Measurements from ENCODE around the gene RALGPS1. TPM values are rescaled to one million over a fixed set of nuclear protein-coding genes. Genes with fewer than 3 reads are reported as not detected.

RALGPS1 gene
- total RNA-seq, 1 experiment from 2014 or later = 28.5 TPM

- Mint-ChIP-seq H3K36me3 (no peaks in the 10 kb centered on the region), H3K4me1 (peaks cover 10% of the 10 kb centered on the region), H3K27me3 (ENCODE audit: low read depth) (no peaks in the 10 kb centered on the region), H3K27ac (no peak overlapping the region), H3K4me3 (no peak overlapping the region), H3K9me3 (no peaks in the 10 kb centered on the region)
- POLR2A ChIA-PET = no interaction called here
- no peak for ATAC-seq
- TF ChIP-seq, protein P1, sequence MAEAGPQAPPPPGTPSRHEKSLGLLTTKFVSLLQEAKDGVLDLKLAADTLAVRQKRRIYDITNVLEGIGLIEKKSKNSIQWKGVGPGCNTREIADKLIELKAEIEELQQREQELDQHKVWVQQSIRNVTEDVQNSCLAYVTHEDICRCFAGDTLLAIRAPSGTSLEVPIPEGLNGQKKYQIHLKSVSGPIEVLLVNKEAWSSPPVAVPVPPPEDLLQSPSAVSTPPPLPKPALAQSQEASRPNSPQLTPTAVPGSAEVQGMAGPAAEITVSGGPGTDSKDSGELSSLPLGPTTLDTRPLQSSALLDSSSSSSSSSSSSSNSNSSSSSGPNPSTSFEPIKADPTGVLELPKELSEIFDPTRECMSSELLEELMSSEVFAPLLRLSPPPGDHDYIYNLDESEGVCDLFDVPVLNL (CRISPR knock-in tag; IDR thresholded peaks at IDR 0.05; ENCODE audit: borderline replicate concordance, low read depth) = no peak
- TF ChIP-seq KAT7 (CRISPR knock-in tag; IDR thresholded peaks at IDR 0.05; ENCODE audit: borderline replicate concordance) (no peak), NFYB (CRISPR knock-in tag; conservative IDR thresholded peaks at IDR 0.05; ENCODE audit: low read depth) (no peak), CREB1 (CRISPR knock-in tag; IDR thresholded peaks at IDR 0.05) (no peak), ETV6 (CRISPR knock-in tag; IDR thresholded peaks at IDR 0.05) (no peak), GTF2I (CRISPR knock-in tag; conservative IDR thresholded peaks at IDR 0.05) (no peak), CREM (CRISPR knock-in tag; IDR thresholded peaks at IDR 0.05) (no peak), ATF3 (CRISPR knock-in tag; conservative IDR thresholded peaks at IDR 0.05) (no peak), ZNF396 (CRISPR knock-in tag; IDR thresholded peaks at IDR 0.05; ENCODE audit: borderline replicate concordance) (no peak), ERG (CRISPR knock-in tag; IDR thresholded peaks at IDR 0.05) (no peak), MYBL2 (CRISPR knock-in tag; IDR thresholded peaks at IDR 0.05) (no peak), ZNF121 (CRISPR knock-in tag; IDR thresholded peaks at IDR 0.05) (no peak)
- TF ChIP-seq, protein P2, sequence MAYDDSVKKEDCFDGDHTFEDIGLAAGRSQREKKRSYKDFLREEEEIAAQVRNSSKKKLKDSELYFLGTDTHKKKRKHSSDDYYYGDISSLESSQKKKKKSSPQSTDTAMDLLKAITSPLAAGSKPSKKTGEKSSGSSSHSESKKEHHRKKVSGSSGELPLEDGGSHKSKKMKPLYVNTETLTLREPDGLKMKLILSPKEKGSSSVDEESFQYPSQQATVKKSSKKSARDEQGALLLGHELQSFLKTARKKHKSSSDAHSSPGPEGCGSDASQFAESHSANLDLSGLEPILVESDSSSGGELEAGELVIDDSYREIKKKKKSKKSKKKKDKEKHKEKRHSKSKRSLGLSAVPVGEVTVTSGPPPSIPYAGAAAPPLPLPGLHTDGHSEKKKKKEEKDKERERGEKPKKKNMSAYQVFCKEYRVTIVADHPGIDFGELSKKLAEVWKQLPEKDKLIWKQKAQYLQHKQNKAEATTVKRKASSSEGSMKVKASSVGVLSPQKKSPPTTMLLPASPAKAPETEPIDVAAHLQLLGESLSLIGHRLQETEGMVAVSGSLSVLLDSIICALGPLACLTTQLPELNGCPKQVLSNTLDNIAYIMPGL (CRISPR knock-in tag; IDR thresholded peaks at IDR 0.05) = no peak
- TF ChIP-seq, protein P3, sequence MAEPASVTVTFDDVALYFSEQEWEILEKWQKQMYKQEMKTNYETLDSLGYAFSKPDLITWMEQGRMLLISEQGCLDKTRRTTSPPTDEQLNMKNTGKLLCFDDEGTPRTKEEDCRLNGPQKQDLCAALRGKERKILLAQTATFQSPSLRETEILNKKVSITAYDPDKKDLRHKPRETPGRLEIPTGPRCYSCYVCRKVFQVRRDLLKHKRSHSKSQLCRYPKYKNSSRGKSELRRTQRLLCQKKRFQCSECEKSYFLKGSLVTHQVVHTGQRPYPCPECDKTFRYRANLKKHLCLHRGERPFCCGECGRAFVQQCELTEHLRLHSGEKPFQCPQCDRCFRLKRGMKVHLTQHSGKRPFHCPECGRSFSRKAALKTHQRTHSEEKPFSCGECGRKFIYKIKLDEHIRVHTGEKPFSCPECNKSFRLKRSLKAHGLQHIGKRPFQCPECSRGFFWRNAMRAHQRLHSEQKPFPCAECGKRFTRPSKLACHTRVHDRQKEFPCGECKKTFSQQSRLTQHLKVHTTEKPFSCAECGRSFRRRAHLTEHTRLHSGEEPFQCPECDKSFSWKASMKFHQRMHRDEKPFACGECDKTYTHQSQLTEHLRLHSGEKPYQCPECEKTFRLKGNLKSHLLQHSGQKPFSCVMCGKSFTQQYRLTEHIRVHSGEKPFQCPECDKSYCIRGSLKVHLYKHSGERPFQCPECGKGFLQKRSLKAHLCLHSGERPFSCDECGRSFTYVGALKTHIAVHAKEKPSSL (CRISPR knock-in tag; conservative IDR thresholded peaks at IDR 0.05) = no peak
- TF ChIP-seq, protein P4, sequence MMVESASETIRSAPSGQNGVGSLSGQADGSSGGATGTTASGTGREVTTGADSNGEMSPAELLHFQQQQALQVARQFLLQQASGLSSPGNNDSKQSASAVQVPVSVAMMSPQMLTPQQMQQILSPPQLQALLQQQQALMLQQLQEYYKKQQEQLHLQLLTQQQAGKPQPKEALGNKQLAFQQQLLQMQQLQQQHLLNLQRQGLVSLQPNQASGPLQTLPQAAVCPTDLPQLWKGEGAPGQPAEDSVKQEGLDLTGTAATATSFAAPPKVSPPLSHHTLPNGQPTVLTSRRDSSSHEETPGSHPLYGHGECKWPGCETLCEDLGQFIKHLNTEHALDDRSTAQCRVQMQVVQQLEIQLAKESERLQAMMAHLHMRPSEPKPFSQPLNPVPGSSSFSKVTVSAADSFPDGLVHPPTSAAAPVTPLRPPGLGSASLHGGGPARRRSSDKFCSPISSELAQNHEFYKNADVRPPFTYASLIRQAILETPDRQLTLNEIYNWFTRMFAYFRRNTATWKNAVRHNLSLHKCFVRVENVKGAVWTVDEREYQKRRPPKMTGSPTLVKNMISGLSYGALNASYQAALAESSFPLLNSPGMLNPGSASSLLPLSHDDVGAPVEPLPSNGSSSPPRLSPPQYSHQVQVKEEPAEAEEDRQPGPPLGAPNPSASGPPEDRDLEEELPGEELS (CRISPR knock-in tag; IDR thresholded peaks at IDR 0.05) = no peak
- no peak for DNase-seq (ENCODE audit: low spot score)
- CTCF ChIA-PET = interaction anchor here (0.6 to 1.2 kb wide), 2 partner anchors 13 to 346 kb away, joined by 3 to 4 read pairs; no protein-coding TSS in a partner anchor
These were observed 37.8 kb downstream of the RALGPS1 start for GRCh38 chr9:126952205-126952977.
